Spleen (tissue), 11 donors: ENCODE results near the gene PTPRN2. TPM values are rescaled to one million over a fixed set of nuclear protein-coding genes. Genes with fewer than 3 reads are reported as not detected.
A peak's percentile ranks its signal among the peaks of the same experiment; 100 is the strongest.

ENCODE experiments used
- DNase-seq: peaks from one replicate; pipeline ENCODE4 v3.0.0-alpha.2; 2020
- H3K27ac ChIP-seq, 8 donors: fragments of 200-600 bp; sonication (generic) in 7 of 8; 1 replicate in 4 of 8; 2 replicates in 4 of 8; pipeline versions ENCODE4 v1.5.0 to v1.8.0; 2016 to 2021; ENCODE audit warnings: inconsistent platforms in 4 of 8, mild to moderate bottlenecking in 4 of 8, moderate library complexity in 1 of 8
- H3K27me3 ChIP-seq, 7 donors: fragments of 200-600 bp; sonication (generic) in 6 of 7; replicated peaks in 1 of 7; 1 replicate in 4 of 7; 2 replicates in 3 of 7; pipeline versions ENCODE4 v1.5.0 to v1.8.0; 2016 to 2021; ENCODE audit warnings: inconsistent platforms in 3 of 7, mild to moderate bottlenecking in 1 of 7
- H3K36me3 ChIP-seq, 6 donors: fragments of 200-600 bp; sonication (generic) in 5 of 6; 1 replicate in 4 of 6; 2 replicates in 2 of 6; pipeline versions ENCODE4 v1.5.0 to v1.8.0; 2016 to 2021; ENCODE audit warnings: inconsistent platforms in 2 of 6
- H3K4me1 ChIP-seq, 6 donors: fragments of 200-600 bp; sonication (generic) in 5 of 6; 1 replicate in 3 of 6; 2 replicates in 3 of 6; pipeline versions ENCODE4 v1.5.0 to v1.8.0; 2016 to 2021; ENCODE audit warnings: inconsistent platforms in 3 of 6
- H3K4me3 ChIP-seq, 8 donors: fragments of 200-600 bp; sonication (generic) in 7 of 8; 1 replicate in 4 of 8; 2 replicates in 4 of 8; pipeline versions ENCODE4 v1.5.0 to v1.8.0; 2016 to 2021; ENCODE audit warnings: inconsistent platforms in 4 of 8, mild to moderate bottlenecking in 4 of 8, moderate library complexity in 2 of 8
- H3K9me3 ChIP-seq, 8 donors: fragments of 200-600 bp; sonication (generic) in 7 of 8; 1 replicate in 4 of 8; 2 replicates in 4 of 8; pipeline versions ENCODE4 v1.5.0 to v1.8.0; 2016 to 2021; ENCODE audit warnings: inconsistent platforms in 4 of 8
- CTCF ChIP-seq, 11 experiments: fragments of 200-600 bp in 7 of 11; fragments of 450-650 bp in 4 of 11; sonication (generic) in 4 of 11; IDR thresholded peaks in 8 of 11; conservative IDR thresholded peaks in 3 of 11; 1 replicate in 7 of 11; 2 replicates in 4 of 11; pipeline versions ENCODE4 v1.4.0 to v1.8.0; 2016 to 2021; ENCODE audit warnings: antibody characterized with exemption in 11 of 11, inconsistent platforms in 4 of 11, mild to moderate bottlenecking in 1 of 11
- POLR2A ChIP-seq, 3 donors: fragments of 450-650 bp; IDR thresholded peaks; one replicate each; pipeline ENCODE4 v1.5.1; 2017; ENCODE audit warnings: antibody characterized with exemption in 3 of 3, mild to moderate bottlenecking in 1 of 3
- POLR2AphosphoS5 ChIP-seq, 3 donors: sonication (generic); formaldehyde crosslinking; IDR thresholded peaks; one replicate each; pipeline ENCODE4 v1.5.1; 2017; ENCODE audit warnings: antibody characterized with exemption in 3 of 3
- WGBS, 5 donors: extraction: QIAGEN DNeasy Blood & Tissue Kit in 3 of 5; methylation state at CpG; one replicate each; pipeline versions ENCODE4 v1.1.5 to v1.1.7; 2013 to 2018; 5-methylcytosine and 5-hydroxymethylcytosine counted together
- intact Hi-C: fragments of 100-400 bp; cut with DNase I; formaldehyde crosslinking; loops from one replicate; pipeline ENCODE4 v1.15.0; 2023; ENCODE audit warnings: low total_unique reads
- polyA plus RNA-seq, 3 donors: library from polyadenylated mRNA; stranded (reverse); fragments of 200-250 nt; gene quantifications; one replicate each; pipeline ENCODE4 v1.2.1, GENCODE V29; 2013
- total RNA-seq, 7 donors: library from RNA; depleted of rRNA in 3 of 7; stranded (reverse); fragments of >200 nt in 3 of 7; fragmentation: NEBNext Ultra II Directional in 4 of 7; extraction: Animal tissue kit (Norgen Biotek cat#: 25700) in 4 of 7; gene quantifications; one replicate each; pipeline versions ENCODE4 v1.1.0 to v1.2.1, GENCODE V29; 2016 to 2021
- donor health status: healthy with polysubstance abuse.
- donor health status: DM: no; HTN: no; CAD: no; lungs with moderate emphysema.
- donor health status: DM: no; HTN: no; CAD: no.
- donor health status: Bipolar disorder and iron deficiency.
- donor health status: healthy.
- donor health status: DM: no; HTN: no; CAD: no.
- donor health status: DM: yes; HTN: yes; CAD: no.

PTPRN2 gene
- total and polyA plus RNA-seq, 10 donors, result 7.0 to 22.8 (median 16.8) TPM

DNA sequence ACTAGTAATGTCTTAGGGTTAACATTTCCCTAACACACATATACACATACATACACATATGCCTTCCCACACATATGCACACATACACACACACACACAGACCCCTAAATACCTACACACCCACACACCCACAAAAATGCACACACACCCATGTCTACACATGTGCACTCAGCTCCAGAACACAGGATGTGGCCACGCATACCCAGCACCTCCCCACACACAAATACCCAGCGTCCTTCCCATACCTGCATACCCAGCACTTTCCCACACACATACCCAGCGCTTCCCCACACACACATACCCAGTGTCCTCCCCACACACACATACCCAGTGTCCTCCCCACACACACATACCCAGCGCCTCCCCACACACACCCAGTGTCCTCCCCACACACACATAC lies 715.9 kb downstream of the PTPRN2 start:
- Histone ChIP-seq H3K36me3 (no peaks in the 10 kb centered on the region), H3K27ac (no peak overlapping the region), H3K9me3 (peaks cover 0 to 19% (median 7%) of the 10 kb centered on the region in 8 donors), H3K27me3 (peaks cover 0 to 39% (median 0%) of the 10 kb centered on the region in 7 donors), H3K4me1 (peaks cover 0 to 26% (median 15%) of the 10 kb centered on the region in 6 donors), H3K4me3 (no peak overlapping the region)
- no peak for TF ChIP-seq CTCF (IDR thresholded peaks at IDR 0.05 in 8 of 11, conservative IDR thresholded peaks at IDR 0.05 in 3 of 11)
- no peak for TF ChIP-seq POLR2A (IDR thresholded peaks at IDR 0.05)
- TF ChIP-seq POLR2AphosphoS5 (IDR thresholded peaks at IDR 0.05), result no peak
- intact Hi-C loops, result no loop called here
- no peak for DNase-seq
- WGBS, 5 donors, result 79 to 88% (median 81%) methylated on average over 4 of the region's 4 CpGs

- 77 to 90% (median 86%) methylated on average over 11 of the region's 11 CpGs for WGBS, 5 donors
- Histone ChIP-seq H3K4me1 (peaks cover 0 to 21% (median 13%) of the 10 kb centered on the region in 6 donors), H3K4me3 (no peak overlapping the region), H3K36me3 (no peaks in the 10 kb centered on the region), H3K27ac (no peak overlapping the region), H3K27me3 (peaks cover 0 to 30% (median 0%) of the 10 kb centered on the region in 7 donors), H3K9me3 (peaks cover 0 to 19% (median 7%) of the 10 kb centered on the region in 8 donors)
- peak; percentile 61 for DNase-seq
- intact Hi-C loops, result no loop called here
- TF ChIP-seq POLR2A (IDR thresholded peaks at IDR 0.05) (no peak), POLR2AphosphoS5 (IDR thresholded peaks at IDR 0.05) (no peak), CTCF (IDR thresholded peaks at IDR 0.05 in 8 of 11, conservative IDR thresholded peaks at IDR 0.05 in 3 of 11) (no peak)
Measured at GRCh38 chr7:157870644-157871290, 716.9 kb downstream of the PTPRN2 start.

- DNase-seq, result no peak
- TF ChIP-seq POLR2AphosphoS5 (IDR thresholded peaks at IDR 0.05) (no peak), POLR2A (IDR thresholded peaks at IDR 0.05) (no peak), CTCF (IDR thresholded peaks at IDR 0.05 in 8 of 11, conservative IDR thresholded peaks at IDR 0.05 in 3 of 11) (no peak)
- intact Hi-C loops, result no loop called here
- peaks cover 0 to 12% (median 5%) of the 10 kb centered on the region in 6 donors for H3K4me1 ChIP-seq
- WGBS, 5 donors, result 88 to 98% (median 95%) methylated on average over 4 of the region's 4 CpGs
- peaks cover 0 to 21% (median 0%) of the 10 kb centered on the region in 7 donors for H3K27me3 ChIP-seq
- no peaks in the 10 kb centered on the region for H3K36me3 ChIP-seq
- no peak overlapping the region for H3K27ac ChIP-seq
- H3K4me3 ChIP-seq, result no peak overlapping the region
- H3K9me3 ChIP-seq, result peaks cover 0 to 19% (median 7%) of the 10 kb centered on the region in 8 donors
Measured at GRCh38 chr7:157869793-157870192, 717.8 kb downstream of the PTPRN2 start.

DNA sequence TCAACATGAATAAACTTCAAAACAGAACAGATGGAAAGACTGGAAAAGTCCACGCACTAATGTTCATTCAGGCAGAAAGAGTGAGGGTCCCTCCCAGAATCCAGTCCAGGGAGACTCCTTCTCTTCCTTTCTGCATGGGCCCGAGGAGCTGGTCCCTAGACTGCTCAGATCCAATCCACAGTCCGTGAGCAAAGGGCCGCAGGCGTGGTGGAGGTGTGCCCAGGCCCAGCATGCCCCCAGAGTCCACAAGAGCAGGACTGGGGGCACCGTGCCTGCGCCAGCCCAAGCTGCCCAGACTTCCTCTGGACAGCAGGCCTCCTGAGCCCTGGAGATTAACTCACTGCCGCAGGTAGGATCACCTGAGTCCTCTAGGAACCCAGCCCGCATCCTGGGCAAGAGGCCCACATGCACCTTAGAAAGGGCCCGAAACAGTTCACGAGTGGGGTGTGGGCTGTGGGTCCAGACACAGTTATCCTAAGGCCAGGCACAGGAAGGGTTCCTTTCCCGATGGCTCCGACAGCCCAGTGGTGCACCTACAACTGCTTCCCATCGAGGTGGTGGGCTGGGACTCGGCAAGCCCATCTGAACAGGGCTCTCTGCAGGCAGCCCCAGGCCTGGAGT lies 719.8 kb downstream of the PTPRN2 start:
- TF ChIP-seq POLR2A (IDR thresholded peaks at IDR 0.05), result no peak
- TF ChIP-seq CTCF (IDR thresholded peaks at IDR 0.05 in 8 of 11, conservative IDR thresholded peaks at IDR 0.05 in 3 of 11), result no peak
- Histone ChIP-seq H3K27me3 (peaks cover 0 to 5% (median 0%) of the 10 kb centered on the region in 7 donors), H3K27ac (no peak overlapping the region), H3K4me3 (no peak overlapping the region), H3K4me1 (peaks cover 0 to 2% (median 0%) of the 10 kb centered on the region in 6 donors), H3K9me3 (peaks cover 0 to 19% (median 7%) of the 10 kb centered on the region in 8 donors), H3K36me3 (no peaks in the 10 kb centered on the region)
- DNase-seq, result peak; percentile 65
- intact Hi-C loops, result no loop called here
- WGBS, 5 donors, result 89 to 97% (median 93%) methylated on average over 10 to 15 of the region's 15 CpGs
